Large intestine (tissue), 3 donors: ENCODE data around the gene IFIT5. TPM values are rescaled to one million over a fixed set of nuclear protein-coding genes. Genes with fewer than 3 reads are reported as not detected.
"Not testable (repeated sequence)": the region's sequence is repeated elsewhere in the genome, so short reads cannot be mapped to it uniquely, and the experiment has no call there.

ENCODE experiments used
- DNase-seq, 2 donors: peaks; one replicate each; pipeline versions ENCODE4 v3.0.0 to v3.0.0-alpha.2; 2013
- H3K27ac ChIP-seq: one replicate; pipeline ENCODE4 v1.5.1; 2013; ENCODE audit warnings: low read length
- H3K27me3 ChIP-seq: 2 replicates; pipeline ENCODE4 v1.6.1; 2013; ENCODE audit warnings: low read length; ENCODE audit not compliant: control insufficient read depth, insufficient read depth
- H3K36me3 ChIP-seq: 2 replicates; pipeline ENCODE4 v1.6.1; 2013; ENCODE audit warnings: low read length; ENCODE audit not compliant: control insufficient read depth, insufficient read depth
- H3K4me1 ChIP-seq: one replicate; pipeline ENCODE4 v1.6.1; 2013; ENCODE audit warnings: low read length; ENCODE audit not compliant: control insufficient read depth, insufficient read depth
- H3K4me3 ChIP-seq: one replicate; pipeline ENCODE4 v1.5.1; 2013; ENCODE audit warnings: low read length
- H3K9me3 ChIP-seq: one replicate; pipeline ENCODE4 v1.6.1; 2013; ENCODE audit warnings: mild to moderate bottlenecking, low read depth, low read length, moderate library complexity; ENCODE audit not compliant: control insufficient read depth
- WGBS: methylation state at CpG from one replicate; pipeline ENCODE4 v1.1.5; 2013; ENCODE audit warnings: low lambda C conversion rate; ENCODE audit not compliant: insufficient coverage; 5-methylcytosine and 5-hydroxymethylcytosine counted together
- polyA plus RNA-seq: library from polyadenylated mRNA; unstranded; fragments of 120-200 nt; gene quantifications from one replicate; pipeline ENCODE4 v1.2.1, GENCODE V29; 2013

IFIT5 gene
- polyA plus RNA-seq, 1 donor: 13.3 TPM

DNA sequence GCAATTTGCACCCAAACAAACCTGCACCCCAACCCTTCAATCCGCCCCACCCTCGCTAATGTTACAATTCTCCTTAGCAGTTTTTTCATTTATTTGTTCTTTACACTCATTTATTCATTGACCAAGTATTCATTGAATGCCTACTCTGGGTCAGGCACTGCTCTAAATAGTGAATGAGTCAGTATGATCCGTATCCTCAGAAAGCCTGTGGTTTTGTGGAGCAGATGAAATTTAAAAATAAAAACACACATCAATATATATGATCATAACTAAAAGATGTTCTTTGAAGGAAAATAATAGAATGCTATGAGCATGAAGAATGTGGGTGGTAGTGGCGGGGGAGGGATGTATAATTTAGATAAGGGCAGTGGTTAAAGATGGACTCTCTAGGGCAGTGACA lies 13.3 kb downstream of the IFIT5 start:
- 91% methylated on average over 2 of the region's 4 CpGs for WGBS

DNA sequence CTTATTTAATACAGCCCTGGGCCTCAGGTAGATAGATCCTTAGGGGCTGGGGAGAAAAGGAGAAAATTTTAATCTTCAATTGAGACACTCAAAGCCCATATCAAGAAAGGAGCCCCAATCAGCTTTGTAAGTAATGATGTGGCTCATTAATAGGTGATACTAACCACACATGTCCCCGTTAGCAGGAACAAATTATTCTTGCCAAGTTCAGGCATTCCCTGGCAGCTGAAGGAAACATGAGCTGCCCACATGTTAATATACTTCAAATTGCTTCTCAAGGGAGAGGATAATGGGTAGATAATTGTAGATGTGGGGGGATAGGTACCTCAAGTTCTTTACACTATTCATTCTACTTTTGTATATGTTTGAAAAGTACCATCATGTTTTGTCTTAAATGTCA lies 14.5 kb downstream of the IFIT5 start:
- H3K4me3 ChIP-seq: no peak overlapping the region
- no peaks in the 10 kb centered on the region for H3K27me3 ChIP-seq
- DNase-seq: no peak
- H3K4me1 ChIP-seq: peaks cover 8% of the 10 kb centered on the region
- WGBS: no CpG with 5 or more reads among the region's 1 CpG
- H3K27ac ChIP-seq: no peak overlapping the region
- H3K9me3 ChIP-seq: no peaks in the 10 kb centered on the region
- H3K36me3 ChIP-seq: no peaks in the 10 kb centered on the region

More for the DNA sequence above, 13.3 kb downstream of the IFIT5 start:
- no peak overlapping the region for H3K4me3 ChIP-seq
- H3K9me3 ChIP-seq: no peaks in the 10 kb centered on the region
- no peaks in the 10 kb centered on the region for H3K27me3 ChIP-seq
- H3K4me1 ChIP-seq: peaks cover 8% of the 10 kb centered on the region
- H3K27ac ChIP-seq: no peak overlapping the region
- H3K36me3 ChIP-seq: no peaks in the 10 kb centered on the region
- no peak for DNase-seq

DNA sequence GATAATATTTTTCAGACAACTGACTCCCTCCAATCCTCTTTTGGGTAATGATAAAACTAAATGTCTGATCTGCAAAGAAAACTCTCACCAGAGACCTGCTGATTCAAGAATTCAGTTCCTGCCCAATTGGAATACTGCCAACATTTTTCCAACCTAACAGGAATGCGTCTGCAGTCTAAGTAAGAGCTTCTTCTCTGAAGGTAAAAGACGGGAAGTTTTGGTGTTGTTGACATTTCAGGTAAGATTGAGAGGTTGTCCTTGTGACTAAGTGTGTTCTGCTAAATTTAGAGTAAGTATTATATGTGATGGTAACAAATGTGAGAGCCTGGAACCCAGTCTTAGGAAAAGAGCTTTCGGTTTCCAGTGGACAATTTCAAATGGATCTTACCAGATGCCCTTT lies 17.6 kb downstream of the IFIT5 start:
- Histone ChIP-seq H3K36me3 (no peaks in the 10 kb centered on the region), H3K4me1 (no peaks in the 10 kb centered on the region), H3K9me3 (no peaks in the 10 kb centered on the region), H3K27ac (no peak overlapping the region), H3K4me3 (no peak overlapping the region), H3K27me3 (no peaks in the 10 kb centered on the region)
- DNase-seq: peak in 1 of 2 donors; percentile 17
- WGBS: 42% methylated on average over 2 of the region's 3 CpGs

GRCh38 chr10:89438525-89438924 lies 24.2 kb downstream of the IFIT5 start:
- WGBS: no CpG with 5 or more reads among the region's 4 CpGs
- no peak for DNase-seq
- no peaks in the 10 kb centered on the region for H3K27me3 ChIP-seq
- no peaks in the 10 kb centered on the region for H3K4me1 ChIP-seq
- no peak overlapping the region for H3K27ac ChIP-seq
- no peaks in the 10 kb centered on the region for H3K36me3 ChIP-seq
- no peaks in the 10 kb centered on the region for H3K9me3 ChIP-seq
- no peak overlapping the region for H3K4me3 ChIP-seq

- Histone ChIP-seq H3K4me3 (no peak overlapping the region), H3K27me3 (no peaks in the 10 kb centered on the region), H3K9me3 (peaks cover 4% of the 10 kb centered on the region), H3K4me1 (no peaks in the 10 kb centered on the region), H3K36me3 (no peaks in the 10 kb centered on the region), H3K27ac (no peak overlapping the region)
- 70% methylated on average over 2 of the region's 4 CpGs for WGBS
- DNase-seq: no peak
Measured at GRCh38 chr10:89440226-89441009, 26.1 kb downstream of the IFIT5 start.

DNA sequence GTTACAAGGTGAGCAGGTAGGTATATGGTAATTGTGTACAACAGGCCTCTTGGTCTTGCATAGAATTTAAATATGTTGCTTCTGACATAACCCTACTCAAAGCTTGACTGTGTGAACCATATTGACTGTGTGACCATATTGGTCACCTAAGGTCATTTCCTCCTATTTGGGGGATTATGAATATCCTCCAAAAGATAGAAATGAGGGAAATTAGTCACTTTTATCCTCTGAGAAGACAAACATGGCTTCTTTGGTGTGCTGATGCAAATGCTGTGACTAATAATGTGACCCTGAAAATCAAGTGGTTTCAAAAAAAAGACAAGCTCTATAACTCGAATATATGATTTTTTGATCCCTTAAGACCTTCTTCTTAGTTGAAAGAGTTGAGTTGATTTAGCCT lies 27.9 kb downstream of the IFIT5 start:
- no peaks in the 10 kb centered on the region for H3K4me1 ChIP-seq
- no peak for DNase-seq
- H3K27me3 ChIP-seq: no peaks in the 10 kb centered on the region
- no peak overlapping the region for H3K4me3 ChIP-seq
- no peak overlapping the region for H3K27ac ChIP-seq
- H3K36me3 ChIP-seq: no peaks in the 10 kb centered on the region
- H3K9me3 ChIP-seq: peaks cover 4% of the 10 kb centered on the region
- WGBS: 100% methylated on average over 1 of the region's 1 CpG

DNA sequence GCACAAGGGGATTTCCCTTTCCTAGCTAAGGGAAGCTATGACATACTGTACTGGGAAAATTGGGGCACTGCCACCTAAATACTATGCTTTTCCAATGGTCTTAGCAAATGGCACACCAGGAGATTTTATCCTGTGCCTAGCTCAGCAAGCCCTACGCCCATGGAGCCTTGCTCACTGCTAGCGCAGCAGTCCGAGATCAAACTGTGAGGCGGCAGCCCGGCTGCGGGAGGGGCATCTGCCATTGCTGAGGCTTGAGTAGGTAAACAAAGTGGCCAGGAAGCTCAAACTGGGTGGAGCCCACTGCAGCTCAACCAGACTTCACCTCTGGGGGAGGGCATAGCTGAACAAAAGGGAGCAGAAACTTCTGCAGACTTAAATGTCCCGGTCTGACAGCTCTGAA lies 30.5 kb downstream of the IFIT5 start:
- not testable (repeated sequence) for H3K4me3 ChIP-seq, DNase-seq, H3K9me3 ChIP-seq, H3K4me1 ChIP-seq, H3K27me3 ChIP-seq, H3K27ac ChIP-seq, H3K36me3 ChIP-seq
- no CpG with 5 or more reads among the region's 7 CpGs for WGBS

- Histone ChIP-seq H3K36me3 (no peaks in the 10 kb centered on the region), H3K27ac (no peak overlapping the region), H3K27me3 (no peaks in the 10 kb centered on the region), H3K9me3 (no peaks in the 10 kb centered on the region), H3K4me1 (no peaks in the 10 kb centered on the region), H3K4me3 (no peak overlapping the region)
- peak in 1 of 2 donors; percentile 68 for DNase-seq
- no CpG with 5 or more reads among the region's 2 CpGs for WGBS
Measured at GRCh38 chr10:89450901-89451300, 36.5 kb downstream of the IFIT5 start.

DNA sequence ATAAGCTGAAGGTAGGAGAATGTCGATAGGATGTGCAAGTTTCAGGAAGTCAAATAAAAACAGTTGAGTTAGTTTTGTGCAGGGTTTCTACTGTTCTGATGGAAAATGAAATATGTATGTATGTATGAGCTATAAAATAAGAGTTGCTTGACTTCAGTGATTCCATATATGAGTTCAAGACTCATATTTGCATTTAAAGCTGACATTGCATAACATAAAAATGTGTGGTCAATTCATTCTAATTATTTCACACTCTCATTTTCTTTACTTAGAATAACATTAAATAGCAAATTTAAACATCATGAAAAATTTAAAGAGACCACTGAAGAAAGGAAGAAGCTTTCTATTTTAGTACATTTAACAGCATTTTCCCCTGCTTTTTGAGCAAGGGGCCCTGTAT lies 37.8 kb downstream of the IFIT5 start:
- H3K27me3 ChIP-seq: no peaks in the 10 kb centered on the region
- H3K4me3 ChIP-seq: no peak overlapping the region
- no peaks in the 10 kb centered on the region for H3K36me3 ChIP-seq
- H3K4me1 ChIP-seq: no peaks in the 10 kb centered on the region
- H3K9me3 ChIP-seq: no peaks in the 10 kb centered on the region
- no peak for DNase-seq
- no peak overlapping the region for H3K27ac ChIP-seq
- 86% methylated on average over 1 of the region's 1 CpG for WGBS

- Histone ChIP-seq H3K4me3 (no peak overlapping the region), H3K27me3 (no peaks in the 10 kb centered on the region), H3K27ac (no peak overlapping the region), H3K9me3 (no peaks in the 10 kb centered on the region), H3K36me3 (no peaks in the 10 kb centered on the region), H3K4me1 (no peaks in the 10 kb centered on the region)
- no peak for DNase-seq
- 60% methylated on average over 1 of the region's 1 CpG for WGBS
Measured at GRCh38 chr10:89454561-89455347, 40.4 kb downstream of the IFIT5 start.
